RWPE2 (cell line): Measurements from ENCODE around the gene VTI1B.
"Not testable (repeated sequence)": the region's sequence is repeated elsewhere in the genome, so short reads cannot be mapped to it uniquely, and the experiment has no call there.

ENCODE experiments used
- ATAC-seq: fragments of 200-7000 bp; cut with Tn5 transposase; 3 replicates; pipeline ENCODE4 v1.9.1; 2021; ENCODE audit warnings: low read depth
- DNase-seq: peaks from one replicate; pipeline ENCODE4 v3.0.0-alpha.2; 2020; ENCODE audit warnings: low spot score
- H3K27ac ChIP-seq: fragments of 450-650 bp; 2 replicates; pipeline ENCODE4 v1.5.1; 2017; ENCODE audit warnings: mild to moderate bottlenecking; ENCODE audit not compliant: poor library complexity, severe bottlenecking
- H3K27me3 ChIP-seq: fragments of 250-450 bp; sonication (Bioruptor Pico); 2 replicates; pipeline ENCODE4 v1.5.1; 2021; ENCODE audit warnings: mild to moderate bottlenecking, moderate library complexity; ENCODE audit not compliant: insufficient read depth, poor library complexity, severe bottlenecking
- H3K36me3 ChIP-seq: fragments of 250-450 bp; sonication (Bioruptor Pico); 2 replicates; pipeline ENCODE4 v1.5.1; 2020; ENCODE audit warnings: low read depth, mild to moderate bottlenecking, moderate library complexity
- H3K4me1 ChIP-seq: fragments of 250-450 bp; sonication (Bioruptor Pico); 2 replicates; pipeline ENCODE4 v1.5.1; 2021; ENCODE audit warnings: mild to moderate bottlenecking, moderate library complexity; ENCODE audit not compliant: insufficient read depth, poor library complexity, severe bottlenecking
- H3K4me3 ChIP-seq: fragments of 250-450 bp; sonication (Bioruptor Pico); 2 replicates; pipeline ENCODE4 v1.5.1; 2021; ENCODE audit warnings: mild to moderate bottlenecking, moderate library complexity; ENCODE audit not compliant: severe bottlenecking
- H3K9me3 ChIP-seq: fragments of 250-450 bp; sonication (Bioruptor Pico); 2 replicates; pipeline ENCODE4 v1.5.1; 2021; ENCODE audit warnings: mild to moderate bottlenecking, moderate library complexity; ENCODE audit not compliant: severe bottlenecking
- TF ChIP-seq, protein P1 (sequence below): fragments of 450-650 bp; IDR thresholded peaks from one replicate; pipeline ENCODE4 v1.5.1; 2017; ENCODE audit warnings: mild to moderate bottlenecking, moderate library complexity; ENCODE audit not compliant: poor library complexity, severe bottlenecking

VTI1B gene

DNA sequence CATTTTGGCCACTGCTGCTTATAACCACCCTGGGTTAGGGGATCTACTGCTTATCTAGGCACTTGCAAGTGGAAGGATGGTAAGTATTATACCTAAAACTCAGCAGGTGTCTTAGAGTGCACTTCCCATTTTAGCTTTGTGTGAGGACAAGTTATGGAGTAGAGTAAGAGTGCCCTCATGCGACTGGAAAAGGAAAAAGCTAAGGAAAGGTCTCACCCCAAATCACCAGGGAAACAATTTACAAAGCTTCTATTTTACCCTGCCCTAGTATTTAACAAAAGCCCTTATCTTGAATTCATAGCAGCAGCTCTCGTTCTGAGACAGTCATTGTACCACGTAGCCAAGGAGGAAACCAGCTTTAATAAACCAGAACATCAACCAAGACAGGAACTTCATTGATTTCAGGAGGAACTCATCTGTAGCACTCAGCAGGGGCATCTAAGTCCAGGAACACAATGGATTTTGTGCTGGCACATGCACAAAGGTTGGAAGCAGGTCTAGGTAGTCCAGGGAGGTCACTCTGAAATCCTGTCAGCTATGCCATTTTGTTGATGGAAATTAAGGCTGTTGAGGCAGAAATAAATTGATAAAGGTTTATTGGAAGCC is 30.2 kb upstream of the VTI1B start:
- H3K4me3 ChIP-seq, result no peak overlapping the region
- DNase-seq (no peak), ATAC-seq (peak; percentile 78)
- TF ChIP-seq, protein P1, sequence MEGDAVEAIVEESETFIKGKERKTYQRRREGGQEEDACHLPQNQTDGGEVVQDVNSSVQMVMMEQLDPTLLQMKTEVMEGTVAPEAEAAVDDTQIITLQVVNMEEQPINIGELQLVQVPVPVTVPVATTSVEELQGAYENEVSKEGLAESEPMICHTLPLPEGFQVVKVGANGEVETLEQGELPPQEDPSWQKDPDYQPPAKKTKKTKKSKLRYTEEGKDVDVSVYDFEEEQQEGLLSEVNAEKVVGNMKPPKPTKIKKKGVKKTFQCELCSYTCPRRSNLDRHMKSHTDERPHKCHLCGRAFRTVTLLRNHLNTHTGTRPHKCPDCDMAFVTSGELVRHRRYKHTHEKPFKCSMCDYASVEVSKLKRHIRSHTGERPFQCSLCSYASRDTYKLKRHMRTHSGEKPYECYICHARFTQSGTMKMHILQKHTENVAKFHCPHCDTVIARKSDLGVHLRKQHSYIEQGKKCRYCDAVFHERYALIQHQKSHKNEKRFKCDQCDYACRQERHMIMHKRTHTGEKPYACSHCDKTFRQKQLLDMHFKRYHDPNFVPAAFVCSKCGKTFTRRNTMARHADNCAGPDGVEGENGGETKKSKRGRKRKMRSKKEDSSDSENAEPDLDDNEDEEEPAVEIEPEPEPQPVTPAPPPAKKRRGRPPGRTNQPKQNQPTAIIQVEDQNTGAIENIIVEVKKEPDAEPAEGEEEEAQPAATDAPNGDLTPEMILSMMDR, result peak; percentile 97
- H3K27me3 ChIP-seq, result no peaks in the 10 kb centered on the region
- peaks cover 7% of the 10 kb centered on the region for H3K4me1 ChIP-seq
- no peaks in the 10 kb centered on the region for H3K36me3 ChIP-seq
- peaks cover under 1% of the 10 kb centered on the region for H3K9me3 ChIP-seq
- H3K27ac ChIP-seq, result no peak overlapping the region

DNA sequence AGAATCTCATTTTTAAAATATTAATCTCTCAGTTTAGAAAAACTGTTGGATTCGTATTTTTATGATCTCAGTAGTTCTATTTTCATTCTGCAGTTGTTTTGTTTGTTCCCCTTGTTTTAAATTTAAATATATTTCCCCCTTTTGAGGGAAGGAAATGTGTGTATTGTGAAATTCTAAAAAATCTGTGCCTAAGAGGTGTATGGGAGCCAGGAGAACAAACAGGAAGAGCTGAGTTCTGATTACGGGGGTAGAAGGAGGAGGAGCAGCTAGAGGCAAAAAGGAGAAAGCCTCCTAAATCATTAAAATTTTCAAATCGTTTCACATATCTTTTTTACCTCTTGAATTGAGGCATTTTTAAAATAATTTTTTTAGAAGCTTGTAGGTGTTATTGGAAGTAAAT is 29.6 kb upstream of the VTI1B start:
- Histone ChIP-seq H3K27ac (no peak overlapping the region), H3K4me1 (peaks cover 7% of the 10 kb centered on the region), H3K9me3 (no peaks in the 10 kb centered on the region), H3K4me3 (no peak overlapping the region), H3K27me3 (no peaks in the 10 kb centered on the region), H3K36me3 (no peaks in the 10 kb centered on the region)
- DNase-seq (no peak), ATAC-seq (no peak)
- TF ChIP-seq, protein P1, result no peak

- H3K4me3 ChIP-seq, H3K4me1 ChIP-seq, DNase-seq, H3K9me3 ChIP-seq, ATAC-seq, H3K27me3 ChIP-seq, H3K27ac ChIP-seq, H3K36me3 ChIP-seq: not testable (repeated sequence)
Measured at GRCh38 chr14:67701492-67701891, 27.1 kb upstream of the VTI1B start, which contains the start of gene RDH12. TSS of gene RDH12 (plus strand) at chr14:67701886. CDS start at chr14:67722643, 20,757 bp downstream.

DNA sequence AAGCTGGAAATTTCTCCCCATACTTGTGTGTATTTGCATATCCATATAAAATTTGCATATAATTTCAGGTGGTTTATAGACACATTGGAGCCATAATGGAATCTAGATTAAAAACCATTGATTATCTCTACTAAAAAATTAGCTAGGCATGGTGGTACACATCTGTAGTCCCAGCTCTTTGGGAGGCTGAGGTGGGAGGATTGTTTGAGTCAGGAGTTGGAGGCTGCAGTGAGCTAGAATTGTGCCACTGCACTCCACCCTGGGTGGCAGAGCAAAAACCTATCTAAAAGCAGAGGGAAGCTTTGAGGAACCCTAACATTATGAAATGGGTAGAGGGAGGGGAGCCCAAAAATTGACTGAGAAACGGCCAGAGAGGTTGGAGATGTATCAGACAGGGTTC is 23.7 kb upstream of the VTI1B start:
- Histone ChIP-seq H3K27me3 (no peaks in the 10 kb centered on the region), H3K27ac (no peak overlapping the region), H3K9me3 (no peaks in the 10 kb centered on the region), H3K4me3 (no peak overlapping the region), H3K4me1 (peaks cover 18% of the 10 kb centered on the region), H3K36me3 (peaks cover 9% of the 10 kb centered on the region)
- DNase-seq (no peak), ATAC-seq (no peak)
- TF ChIP-seq, protein P1, result no peak

GRCh38 chr14:67697006-67697405 is 22.6 kb upstream of the VTI1B start:
- Histone ChIP-seq H3K9me3 (no peaks in the 10 kb centered on the region), H3K27me3 (no peaks in the 10 kb centered on the region), H3K4me1 (peaks cover 26% of the 10 kb centered on the region), H3K36me3 (peaks cover 21% of the 10 kb centered on the region), H3K4me3 (no peak overlapping the region), H3K27ac (no peak overlapping the region)
- no peak for ATAC-seq
- no peak for DNase-seq
- TF ChIP-seq, protein P1, result no peak
